Osteoblast (primary cell): ENCODE results near the gene LRCOL1. TPM values are rescaled to one million over a fixed set of nuclear protein-coding genes. Genes with fewer than 3 reads are reported as not detected.

ENCODE experiments used
- DNase-seq: peaks from one replicate; pipeline ENCODE4 v3.0.0; 2011; ENCODE audit warnings: low spot score, mixed read lengths; ENCODE audit not compliant: insufficient read length; ENCODE audit errors: missing footprints
- H2AFZ ChIP-seq: 2 replicates; pipeline ENCODE4 v1.6.0; 2011; ENCODE audit warnings: mild to moderate bottlenecking, low read length
- H3K27ac ChIP-seq: 2 replicates; pipeline ENCODE4 v1.5.1; 2011; ENCODE audit warnings: mild to moderate bottlenecking, low read depth, low read length, moderate library complexity
- H3K27me3 ChIP-seq: 2 replicates; pipeline ENCODE4 v1.6.0; 2012; ENCODE audit warnings: mild to moderate bottlenecking, control low read depth, inconsistent platforms, low read length, moderate library complexity; ENCODE audit not compliant: insufficient read depth
- H3K36me3 ChIP-seq: 2 replicates; pipeline ENCODE4 v1.5.1; 2011; ENCODE audit warnings: mild to moderate bottlenecking, low read length, control low read depth, moderate library complexity; ENCODE audit not compliant: insufficient read depth
- H3K4me1 ChIP-seq: 2 replicates; pipeline ENCODE4 v1.5.1; 2011; ENCODE audit warnings: mild to moderate bottlenecking, low read length, control low read depth, moderate library complexity; ENCODE audit not compliant: insufficient read depth
- H3K4me2 ChIP-seq: 2 replicates; pipeline ENCODE4 v1.6.0; 2011; ENCODE audit warnings: mild to moderate bottlenecking, low read length; ENCODE audit not compliant: insufficient read depth
- H3K4me3 ChIP-seq: fragments of 200-600 bp; sonication (generic); 3 replicates; pipeline ENCODE4 v1.5.1; 2012; ENCODE audit warnings: mild to moderate bottlenecking, low read length, inconsistent platforms; ENCODE audit not compliant: insufficient read depth
- H3K79me2 ChIP-seq: 2 replicates; pipeline ENCODE4 v1.6.0; 2012; ENCODE audit warnings: mild to moderate bottlenecking, low read length, control low read depth, inconsistent platforms; ENCODE audit not compliant: insufficient read depth
- H3K9me3 ChIP-seq: 2 replicates; pipeline ENCODE4 v1.5.1; 2011; ENCODE audit warnings: low read depth, low read length, control low read depth
- H4K20me1 ChIP-seq: 2 replicates; pipeline ENCODE4 v1.6.0; 2012; ENCODE audit warnings: mild to moderate bottlenecking, low read length, control low read depth; ENCODE audit not compliant: insufficient read depth
- total RNA-seq: library from RNA; depleted of rRNA; stranded (reverse); fragments of >200 nt; gene quantifications from 2 replicates; pipeline ENCODE4 v1.2.3, GENCODE V29; 2012
- TF ChIP-seq, protein P1 (sequence below): IDR thresholded peaks from 2 replicates; pipeline ENCODE4 v1.5.1; 2011; ENCODE audit warnings: mild to moderate bottlenecking, low read depth, low read length, moderate library complexity; ENCODE audit errors: extremely low read depth

Gene LRCOL1
- total RNA-seq, 1 donor: not detected

DNA sequence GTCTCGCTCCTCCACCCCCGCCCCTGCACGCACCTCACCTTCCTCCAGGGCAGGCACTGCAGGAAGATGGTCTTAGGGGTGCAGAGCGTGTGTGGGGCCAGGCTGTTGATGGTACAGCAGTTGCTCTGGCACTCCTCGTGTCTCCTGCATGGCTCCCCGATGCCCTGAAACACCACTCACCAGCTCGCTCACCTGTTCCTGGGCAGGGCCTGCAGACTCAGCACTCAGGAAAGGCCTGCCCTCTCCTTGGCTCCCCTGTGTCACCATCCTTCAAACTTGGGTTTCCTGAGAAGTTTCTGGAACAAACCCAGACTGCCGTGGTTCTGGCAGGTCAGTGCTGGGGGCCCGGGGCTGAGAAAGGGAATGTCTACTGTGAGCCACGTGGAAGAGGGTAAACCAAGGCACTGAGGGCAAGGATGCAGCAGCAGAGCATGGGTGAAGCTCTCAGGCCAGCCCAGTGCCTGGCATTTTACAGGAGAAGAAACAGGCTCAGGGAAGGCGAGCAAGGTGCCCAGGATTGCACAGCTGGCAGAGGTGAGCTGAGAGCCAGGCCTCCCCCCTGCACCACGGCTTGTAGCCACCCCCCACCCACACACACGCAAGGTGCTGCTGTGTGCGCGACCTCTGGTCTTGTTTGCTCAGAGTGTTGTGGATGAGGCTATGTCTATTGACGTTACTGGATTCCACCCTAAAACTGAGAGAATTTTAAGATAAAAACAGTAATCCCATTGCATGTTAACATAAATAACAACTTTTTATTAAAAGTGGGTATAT lies 5.5 kb downstream of the LRCOL1 start:
- DNase-seq: no peak
- Histone ChIP-seq H3K4me1 (peaks cover 11% of the 10 kb centered on the region), H3K27ac (no peak overlapping the region), H2AFZ (no peak overlapping the region), H3K79me2 (no peaks in the 10 kb centered on the region), H3K36me3 (no peaks in the 10 kb centered on the region), H3K27me3 (peaks cover 73% of the 10 kb centered on the region), H3K4me2 (no peak overlapping the region), H3K9me3 (no peaks in the 10 kb centered on the region), H3K4me3 (no peak overlapping the region), H4K20me1 (no peaks in the 10 kb centered on the region)
- TF ChIP-seq, protein P1, sequence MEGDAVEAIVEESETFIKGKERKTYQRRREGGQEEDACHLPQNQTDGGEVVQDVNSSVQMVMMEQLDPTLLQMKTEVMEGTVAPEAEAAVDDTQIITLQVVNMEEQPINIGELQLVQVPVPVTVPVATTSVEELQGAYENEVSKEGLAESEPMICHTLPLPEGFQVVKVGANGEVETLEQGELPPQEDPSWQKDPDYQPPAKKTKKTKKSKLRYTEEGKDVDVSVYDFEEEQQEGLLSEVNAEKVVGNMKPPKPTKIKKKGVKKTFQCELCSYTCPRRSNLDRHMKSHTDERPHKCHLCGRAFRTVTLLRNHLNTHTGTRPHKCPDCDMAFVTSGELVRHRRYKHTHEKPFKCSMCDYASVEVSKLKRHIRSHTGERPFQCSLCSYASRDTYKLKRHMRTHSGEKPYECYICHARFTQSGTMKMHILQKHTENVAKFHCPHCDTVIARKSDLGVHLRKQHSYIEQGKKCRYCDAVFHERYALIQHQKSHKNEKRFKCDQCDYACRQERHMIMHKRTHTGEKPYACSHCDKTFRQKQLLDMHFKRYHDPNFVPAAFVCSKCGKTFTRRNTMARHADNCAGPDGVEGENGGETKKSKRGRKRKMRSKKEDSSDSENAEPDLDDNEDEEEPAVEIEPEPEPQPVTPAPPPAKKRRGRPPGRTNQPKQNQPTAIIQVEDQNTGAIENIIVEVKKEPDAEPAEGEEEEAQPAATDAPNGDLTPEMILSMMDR: no peak

DNA sequence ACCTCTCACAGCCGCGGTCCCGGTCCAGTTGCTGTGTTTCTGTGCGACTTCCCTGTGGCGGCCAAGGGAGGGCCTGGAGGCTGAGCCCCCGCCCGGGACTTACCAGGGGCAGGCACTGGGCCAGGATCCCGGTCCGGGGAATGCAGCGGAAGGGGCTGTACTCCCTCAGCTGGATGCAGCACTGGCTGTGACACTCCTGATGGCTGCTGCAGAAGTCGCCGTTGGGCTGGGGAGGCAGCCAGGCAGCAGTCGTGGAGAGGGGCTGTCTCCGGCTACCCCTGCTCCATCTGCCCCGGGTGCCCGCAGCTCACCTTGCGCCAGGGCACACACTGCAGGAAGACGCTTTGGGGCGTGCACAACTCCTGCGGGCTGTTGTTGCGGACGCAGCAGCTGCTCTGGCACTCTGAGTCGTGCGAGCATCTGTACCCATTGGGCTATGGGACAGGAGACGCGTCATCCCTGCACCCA lies 6.2 kb downstream of the LRCOL1 start:
- Histone ChIP-seq H2AFZ (no peak overlapping the region), H3K4me3 (no peak overlapping the region), H3K4me1 (peaks cover 11% of the 10 kb centered on the region), H3K9me3 (no peaks in the 10 kb centered on the region), H3K36me3 (no peaks in the 10 kb centered on the region), H3K27ac (no peak overlapping the region), H3K27me3 (peaks cover 71% of the 10 kb centered on the region), H3K4me2 (no peak overlapping the region), H4K20me1 (no peaks in the 10 kb centered on the region), H3K79me2 (no peaks in the 10 kb centered on the region)
- TF ChIP-seq, protein P1: no peak
- DNase-seq: no peak

DNA sequence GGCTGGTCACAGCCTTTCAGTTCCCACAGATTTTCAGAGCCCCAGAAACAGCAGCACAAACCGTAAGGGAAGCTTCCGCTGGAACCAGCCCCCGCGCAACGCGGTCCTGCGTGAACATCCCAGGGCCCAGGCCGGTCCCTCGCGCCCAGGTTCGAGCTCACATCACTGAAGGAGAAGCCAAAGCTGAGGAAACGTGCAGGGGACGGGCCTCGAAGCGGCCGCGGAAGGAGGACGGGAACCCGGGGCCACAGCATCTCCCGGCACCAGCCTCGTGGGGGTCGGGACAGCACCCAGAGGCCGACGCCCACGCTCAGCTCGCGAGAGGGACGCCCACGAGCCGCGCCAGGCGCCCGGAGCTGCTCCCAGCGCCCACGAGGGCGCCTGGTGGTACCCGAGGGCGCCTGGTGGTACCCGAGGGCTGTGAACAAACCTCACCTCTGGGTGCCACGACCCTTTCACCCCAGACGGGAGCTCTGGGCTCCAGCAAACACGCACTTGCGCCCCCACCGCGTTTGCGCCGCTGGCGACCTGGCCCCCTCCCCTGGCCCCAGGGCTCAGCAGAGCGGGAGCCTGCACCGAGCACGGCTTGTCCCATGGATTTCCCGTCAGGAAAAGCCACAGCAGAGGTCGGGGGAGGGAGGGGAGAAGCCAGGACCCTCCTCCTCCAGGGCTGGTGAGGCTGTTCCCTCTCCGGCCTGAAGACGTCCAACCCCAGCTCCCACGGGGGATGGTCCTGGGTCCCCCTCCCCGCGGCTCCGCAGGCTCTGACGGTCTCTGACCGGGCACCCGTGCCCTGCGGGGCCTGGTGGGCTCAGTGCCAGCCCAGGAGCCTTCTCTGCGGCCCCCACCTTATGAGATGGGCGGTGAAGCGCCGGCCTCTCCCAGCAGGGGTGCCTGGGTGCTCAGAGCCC lies 6.9 kb downstream of the LRCOL1 start:
- Histone ChIP-seq H3K36me3 (no peaks in the 10 kb centered on the region), H4K20me1 (no peaks in the 10 kb centered on the region), H3K27ac (no peak overlapping the region), H3K4me3 (no peak overlapping the region), H3K27me3 (peaks cover 66% of the 10 kb centered on the region), H3K4me2 (no peak overlapping the region), H2AFZ (no peak overlapping the region), H3K79me2 (no peaks in the 10 kb centered on the region), H3K9me3 (no peaks in the 10 kb centered on the region), H3K4me1 (peaks cover 15% of the 10 kb centered on the region)
- TF ChIP-seq, protein P1: no peak
- no peak for DNase-seq
